GM18858 (cell line): ENCODE results near the gene BET1.

Experiments
- ATAC-seq: cut with Tn5 transposase; IDR thresholded peaks from one replicate; pipeline ENCODE4 v1.9.1; 2021; ENCODE audit not compliant: unreplicated experiment

BET1 gene

DNA sequence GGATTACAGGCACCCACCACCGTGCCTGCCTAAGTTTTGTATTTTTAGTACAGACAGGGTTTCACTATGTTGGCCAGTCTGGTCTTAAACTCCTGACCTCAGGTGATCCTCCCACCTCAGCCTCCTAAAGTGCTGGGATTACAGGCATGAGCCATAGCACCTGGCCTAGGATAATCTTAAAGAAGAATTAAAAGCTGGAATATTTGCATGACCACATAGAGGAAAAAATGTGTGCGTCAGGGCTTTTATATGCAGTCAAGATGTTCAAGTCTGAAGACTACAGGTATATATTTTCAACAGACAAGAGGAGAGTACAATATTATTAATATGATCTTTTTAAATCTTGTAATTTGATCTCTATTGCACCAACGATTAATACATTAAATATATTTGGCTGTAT is 43.2 kb downstream of the BET1 start:
- no peak for ATAC-seq

DNA sequence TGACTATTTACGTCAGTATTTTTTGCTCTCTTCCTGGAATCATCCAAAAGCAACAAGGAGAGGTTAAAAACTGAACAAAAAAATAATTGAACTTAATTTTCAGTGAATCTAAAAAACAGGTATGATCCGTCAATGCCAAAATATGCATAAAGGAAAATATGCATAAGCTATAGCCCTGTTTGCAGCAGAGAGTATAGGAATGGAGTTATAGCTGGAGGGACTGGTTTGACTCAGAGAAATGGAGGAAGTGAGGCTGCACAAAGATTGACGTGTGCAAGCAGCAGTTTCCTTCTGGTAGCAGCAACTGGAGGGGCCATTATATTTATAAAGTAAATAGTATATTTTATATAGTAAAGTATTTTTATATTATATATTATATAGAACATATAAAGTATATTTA is 45.5 kb downstream of the BET1 start:
- ATAC-seq = no peak

DNA sequence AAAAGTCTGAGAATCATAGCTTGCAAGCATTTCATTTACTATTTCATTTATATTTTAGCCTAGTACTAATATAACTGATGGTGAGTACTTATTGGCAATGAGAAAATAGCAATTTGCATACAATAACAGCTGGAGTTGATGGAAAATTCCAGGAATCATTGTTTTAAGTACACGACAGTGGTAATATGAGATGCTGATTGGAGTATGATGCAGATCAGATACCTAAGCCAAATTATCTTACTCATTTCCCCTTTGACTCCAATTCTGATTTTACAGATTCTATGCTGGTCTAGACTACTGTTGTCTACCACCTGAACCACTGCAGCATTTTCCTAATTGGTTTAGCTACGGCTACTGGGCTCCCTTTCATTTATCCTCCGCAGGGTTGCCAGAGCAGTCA is 45.9 kb downstream of the BET1 start:
- no peak for ATAC-seq

DNA sequence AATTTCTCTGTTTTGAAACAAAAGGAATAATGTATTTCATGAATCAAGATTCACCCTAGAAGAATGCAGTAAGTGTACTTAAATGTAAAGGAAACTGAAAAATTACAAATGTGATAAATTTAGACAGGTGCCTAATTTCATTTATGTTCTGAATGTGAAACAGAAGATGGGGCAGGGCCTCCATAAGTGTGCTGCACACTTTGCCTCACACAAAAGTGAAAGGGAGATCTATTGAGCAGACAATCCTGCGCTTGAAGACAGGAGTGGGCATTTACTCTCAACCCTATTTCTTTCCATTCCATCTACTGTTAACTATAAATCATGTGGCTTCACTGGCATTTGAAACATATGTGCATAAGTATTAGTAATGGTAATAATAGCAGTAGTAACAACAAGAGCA is 46.4 kb downstream of the BET1 start:
- peak; percentile 47 for ATAC-seq

DNA sequence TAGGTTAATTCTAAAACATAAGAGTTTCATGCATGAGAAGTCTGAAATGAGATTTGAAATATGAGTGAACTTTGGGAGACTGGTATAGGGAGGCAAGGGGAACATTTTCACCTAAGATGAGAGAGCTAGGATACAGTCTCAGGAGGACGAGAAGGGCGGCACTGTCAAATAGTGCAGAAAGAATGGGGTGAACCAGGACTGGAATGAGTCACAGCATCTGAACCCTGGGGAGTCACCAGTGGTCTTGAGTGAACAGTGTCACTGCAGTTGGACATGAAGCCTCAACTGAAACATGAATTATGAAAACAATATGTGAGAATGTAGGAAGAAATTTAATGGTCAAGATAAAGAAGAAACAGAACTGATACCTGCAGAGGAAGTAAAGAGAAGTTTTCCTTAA is 48.9 kb downstream of the BET1 start:
- peak; percentile 74 for ATAC-seq

DNA sequence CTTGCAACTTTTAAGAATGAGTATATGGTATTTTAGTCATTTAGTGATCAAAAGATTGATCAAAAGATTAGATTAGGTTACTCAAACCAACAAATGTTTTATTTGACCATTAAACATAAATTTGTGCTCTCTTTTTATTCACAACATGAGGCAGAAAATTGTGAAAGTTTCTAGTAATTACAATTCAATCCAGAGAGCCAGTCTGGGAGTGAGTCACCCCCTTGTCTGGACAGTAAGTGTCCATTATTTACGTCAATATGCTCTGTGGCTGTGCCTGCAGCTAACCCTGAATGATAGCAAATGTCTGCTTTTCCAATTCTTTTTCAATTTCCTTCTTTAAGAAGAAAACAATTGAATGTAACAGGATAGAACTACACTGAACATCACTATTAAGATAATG is 54.7 kb downstream of the BET1 start:
- no peak for ATAC-seq

DNA sequence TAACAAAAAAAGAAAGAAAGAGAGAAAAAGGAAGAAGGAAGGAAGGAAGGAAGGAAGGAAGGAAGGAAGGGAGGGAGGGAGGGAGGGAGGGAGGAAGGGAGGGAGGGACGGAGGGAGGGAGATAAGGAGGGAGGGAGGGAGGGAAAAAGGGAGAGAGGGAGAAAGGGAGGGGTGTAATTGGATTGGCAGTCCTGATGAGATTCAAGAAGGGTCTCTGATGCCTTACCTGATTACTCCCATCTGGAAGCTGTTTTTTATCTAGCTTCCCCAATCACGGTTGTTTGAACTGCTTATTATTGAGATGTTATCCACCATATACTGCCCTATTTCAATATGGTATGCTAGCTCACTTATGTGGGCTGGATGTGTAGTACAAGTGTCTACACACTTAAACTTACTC is 55.3 kb downstream of the BET1 start:
- no peak for ATAC-seq

DNA sequence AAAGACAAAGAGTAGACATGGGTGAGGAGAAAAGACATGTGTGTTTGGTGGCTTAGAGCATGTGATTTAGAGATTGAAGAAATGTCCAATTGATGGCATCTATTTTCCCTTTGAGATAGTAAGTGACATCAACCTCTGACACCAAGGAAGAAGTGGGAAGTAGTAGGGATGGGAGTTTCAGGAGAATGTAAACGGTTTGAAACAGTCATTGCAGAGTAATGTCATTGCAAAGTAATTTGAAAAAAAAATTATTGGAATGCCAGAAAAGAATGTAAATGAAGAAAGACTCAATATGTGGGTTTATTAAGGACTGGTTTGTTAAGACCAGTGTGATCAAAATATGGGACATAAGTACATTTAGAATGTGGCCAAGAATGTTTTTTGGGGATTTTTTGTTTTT is 56.0 kb downstream of the BET1 start:
- ATAC-seq = no peak

DNA sequence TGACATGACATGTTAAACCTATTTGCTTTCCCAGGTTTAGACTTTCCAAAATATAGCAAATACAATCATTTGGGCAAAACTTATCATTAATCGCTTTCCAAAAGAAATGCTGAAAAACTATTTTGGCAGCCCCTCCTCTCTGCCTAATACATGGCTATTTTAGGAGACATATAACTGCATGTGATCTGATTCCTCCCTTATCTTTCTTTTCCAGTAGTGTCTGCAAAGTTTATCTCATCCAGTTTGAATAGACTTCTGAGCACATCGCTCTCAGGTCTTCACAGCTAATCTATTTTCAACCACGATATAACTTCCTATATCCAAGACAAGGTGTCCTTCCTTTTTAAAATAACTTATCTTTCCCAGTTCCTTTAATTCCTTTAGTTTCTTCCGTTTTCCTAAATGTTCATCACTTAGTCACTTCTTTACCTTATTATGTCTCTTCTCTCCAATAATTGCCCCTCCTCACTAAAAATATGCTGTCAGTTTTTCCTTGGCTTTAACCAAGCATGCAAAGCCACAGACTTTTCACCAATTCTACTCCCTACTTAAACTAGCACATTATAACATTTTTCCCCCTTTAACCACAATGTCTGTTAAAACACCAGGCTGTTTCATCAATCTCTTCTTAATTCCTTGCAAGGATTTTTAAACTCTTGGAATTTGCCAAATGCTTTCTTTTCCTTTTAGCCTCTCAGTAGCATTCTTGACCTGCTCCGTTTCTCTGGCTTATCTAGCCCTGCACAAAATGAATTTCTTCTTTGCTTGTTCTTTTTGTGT is 58.2 kb downstream of the BET1 start:
- ATAC-seq = no peak

DNA sequence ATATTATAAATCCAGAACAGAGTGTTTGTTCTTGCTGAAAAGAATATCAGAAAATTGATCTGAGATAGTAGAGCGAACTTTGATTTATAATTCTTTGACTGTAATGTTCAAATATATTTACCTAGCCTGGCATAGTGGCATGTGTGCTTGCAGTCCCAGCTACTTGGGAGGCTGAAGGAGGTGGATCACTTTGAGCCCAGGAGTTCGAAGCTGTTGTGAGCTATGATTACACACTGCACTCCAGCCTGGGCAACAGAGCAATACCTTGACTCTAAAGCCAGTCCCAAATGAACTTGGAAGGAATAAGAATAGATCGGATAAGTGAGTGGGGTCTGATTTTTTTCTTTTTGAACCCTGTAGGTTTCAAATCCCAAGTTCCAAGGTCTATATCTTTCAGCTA is 59.1 kb downstream of the BET1 start:
- ATAC-seq = no peak

DNA sequence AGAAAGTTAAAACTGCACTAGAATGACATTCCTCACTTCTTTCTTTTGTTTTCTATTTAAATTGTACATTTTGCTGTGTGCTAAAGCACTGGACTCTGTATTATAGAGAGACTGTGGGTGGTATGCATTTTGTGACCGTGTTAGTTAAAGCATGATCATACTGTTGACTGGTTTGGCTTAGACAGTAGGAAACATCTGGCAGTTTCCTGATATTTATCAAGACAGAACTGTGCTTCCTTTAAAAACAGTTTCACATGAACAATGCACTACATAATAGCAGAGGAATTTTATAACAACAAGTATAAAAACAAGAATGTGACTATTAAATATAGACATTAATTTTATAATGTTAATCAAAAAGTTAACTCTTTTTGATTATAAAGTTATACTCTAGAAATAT is 59.5 kb downstream of the BET1 start:
- no peak for ATAC-seq

DNA sequence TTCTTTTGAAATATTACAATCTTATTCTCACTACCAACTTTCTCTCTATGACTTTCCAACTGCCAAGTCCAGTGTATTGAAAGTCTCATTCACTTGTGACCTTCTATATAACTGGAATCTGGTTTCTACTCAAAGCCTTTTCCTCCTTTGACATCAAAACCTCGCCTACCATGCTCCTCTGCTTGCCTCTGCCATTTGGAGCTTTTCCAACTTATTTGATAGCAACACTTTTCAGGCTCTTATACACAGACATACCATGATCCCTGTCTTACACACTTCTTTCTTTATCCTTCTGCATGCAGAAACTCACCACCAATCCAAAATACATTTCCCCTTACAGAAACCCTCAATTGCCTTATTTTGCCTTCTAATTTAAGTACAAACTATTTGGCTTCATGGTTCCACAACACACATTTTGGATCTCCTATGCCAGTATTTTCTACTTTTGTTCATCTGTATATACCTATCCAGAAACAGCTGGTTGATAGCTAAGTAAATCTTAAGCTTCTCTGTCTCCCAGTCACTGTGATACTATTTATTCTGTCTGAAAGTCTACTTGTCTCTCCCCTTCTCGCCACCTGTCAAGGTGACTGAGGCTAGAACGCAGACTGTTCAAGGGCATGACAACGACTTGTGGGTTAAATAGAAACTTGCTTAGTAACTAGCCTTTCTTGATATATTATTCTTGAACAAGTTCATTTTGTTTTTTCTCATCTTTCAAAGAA is 60.2 kb downstream of the BET1 start:
- no peak for ATAC-seq
